ENCODE measurements around the gene CRYBG3. TPM values are rescaled to one million over a fixed set of nuclear protein-coding genes. Genes with fewer than 3 reads are reported as not detected.

The CRYBG3 gene
- total and polyA plus RNA-seq, 9 donors = 5.8 to 16.1 (median 13.0) TPM

DNA sequence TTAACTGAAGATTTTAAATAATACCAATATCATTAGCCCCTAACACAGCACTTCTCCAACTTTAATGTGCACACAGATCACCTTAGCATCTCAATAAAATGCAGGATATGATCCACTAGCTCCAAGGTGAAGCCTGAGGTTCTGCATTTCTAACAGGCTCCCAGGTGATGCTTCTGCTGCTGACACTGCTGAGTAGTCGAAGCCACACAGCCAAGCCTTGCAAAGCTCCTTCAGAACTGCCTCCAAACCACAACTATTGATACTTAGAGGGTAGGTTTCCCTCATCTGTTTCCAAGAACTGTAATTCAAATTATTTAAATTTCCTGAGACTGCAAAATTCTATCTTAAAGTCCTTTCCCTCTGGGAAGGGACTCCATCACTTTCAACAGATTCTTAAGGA lies 146.6 kb downstream of the CRYBG3 start:
- H3K27me3 ChIP-seq = no peaks in the 10 kb centered on the region
- H3K27ac ChIP-seq = no peak overlapping the region
- 48 to 78% (median 74%) methylated on average over 1 of the region's 1 CpG for WGBS, 3 donors
- TF ChIP-seq EP300 (IDR thresholded peaks at IDR 0.05) (no peak), POLR2A (IDR thresholded peaks at IDR 0.05) (no peak)
- TF ChIP-seq, protein P1, sequence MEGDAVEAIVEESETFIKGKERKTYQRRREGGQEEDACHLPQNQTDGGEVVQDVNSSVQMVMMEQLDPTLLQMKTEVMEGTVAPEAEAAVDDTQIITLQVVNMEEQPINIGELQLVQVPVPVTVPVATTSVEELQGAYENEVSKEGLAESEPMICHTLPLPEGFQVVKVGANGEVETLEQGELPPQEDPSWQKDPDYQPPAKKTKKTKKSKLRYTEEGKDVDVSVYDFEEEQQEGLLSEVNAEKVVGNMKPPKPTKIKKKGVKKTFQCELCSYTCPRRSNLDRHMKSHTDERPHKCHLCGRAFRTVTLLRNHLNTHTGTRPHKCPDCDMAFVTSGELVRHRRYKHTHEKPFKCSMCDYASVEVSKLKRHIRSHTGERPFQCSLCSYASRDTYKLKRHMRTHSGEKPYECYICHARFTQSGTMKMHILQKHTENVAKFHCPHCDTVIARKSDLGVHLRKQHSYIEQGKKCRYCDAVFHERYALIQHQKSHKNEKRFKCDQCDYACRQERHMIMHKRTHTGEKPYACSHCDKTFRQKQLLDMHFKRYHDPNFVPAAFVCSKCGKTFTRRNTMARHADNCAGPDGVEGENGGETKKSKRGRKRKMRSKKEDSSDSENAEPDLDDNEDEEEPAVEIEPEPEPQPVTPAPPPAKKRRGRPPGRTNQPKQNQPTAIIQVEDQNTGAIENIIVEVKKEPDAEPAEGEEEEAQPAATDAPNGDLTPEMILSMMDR (IDR thresholded peaks at IDR 0.05) = no peak
- intact Hi-C loops (cut with DNase I) = no loop called here
- no peaks in the 10 kb centered on the region for H3K4me1 ChIP-seq (ENCODE audit: insufficient read depth)
- H3K4me3 ChIP-seq = no peak overlapping the region
- no peak for DNase-seq
- no peaks in the 10 kb centered on the region for H3K36me3 ChIP-seq
- no peaks in the 10 kb centered on the region for H3K9me3 ChIP-seq

DNA sequence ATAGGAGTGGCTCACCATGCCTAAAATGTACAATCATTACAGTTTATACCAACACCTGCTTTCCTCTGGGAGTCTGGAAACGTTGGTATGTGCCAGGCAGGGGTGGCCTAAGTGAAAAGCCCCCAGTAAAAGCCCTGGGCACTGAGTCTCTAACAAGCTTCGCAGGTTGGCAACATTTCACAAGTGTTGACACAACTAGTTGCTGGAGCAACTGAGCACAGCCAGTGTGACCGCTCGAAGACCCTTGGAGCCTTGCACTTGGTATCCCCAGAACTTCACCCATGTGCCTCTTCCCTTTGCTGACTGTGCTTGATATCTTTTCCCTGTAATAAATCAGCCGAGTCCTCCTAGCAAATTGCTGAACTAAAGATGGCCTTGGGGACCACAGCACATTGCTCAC lies 147.7 kb downstream of the CRYBG3 start:
- no peak for DNase-seq
- no peaks in the 10 kb centered on the region for H3K27me3 ChIP-seq
- no peaks in the 10 kb centered on the region for H3K9me3 ChIP-seq
- no peaks in the 10 kb centered on the region for H3K4me1 ChIP-seq (ENCODE audit: insufficient read depth)
- H3K4me3 ChIP-seq = no peak overlapping the region
- no peak overlapping the region for H3K27ac ChIP-seq
- intact Hi-C loops (cut with DNase I) = no loop called here
- TF ChIP-seq, protein P1 (IDR thresholded peaks at IDR 0.05) = no peak
- TF ChIP-seq EP300 (IDR thresholded peaks at IDR 0.05) (no peak), POLR2A (IDR thresholded peaks at IDR 0.05) (no peak)
- WGBS, 3 donors = 60 to 76% (median 74%) methylated on average over 5 of the region's 5 CpGs
- no peaks in the 10 kb centered on the region for H3K36me3 ChIP-seq

DNA sequence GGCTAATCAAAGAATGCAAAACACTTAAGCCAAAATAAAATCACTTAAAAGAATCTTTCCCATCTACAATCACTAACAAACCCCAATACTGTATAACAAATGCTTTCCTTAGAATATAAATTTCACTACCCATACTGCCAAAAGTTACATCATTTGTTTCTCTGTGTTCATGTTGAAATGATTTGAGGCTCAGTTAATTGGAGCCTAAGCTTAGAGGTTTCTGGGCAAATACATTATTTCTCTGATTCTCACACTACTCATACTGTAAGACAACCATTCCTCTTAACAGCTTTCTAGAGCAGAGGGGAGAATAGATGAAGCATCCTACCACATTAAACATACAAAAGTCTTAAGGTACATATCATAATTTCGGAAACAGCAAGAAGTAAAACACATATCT lies 148.3 kb downstream of the CRYBG3 start:
- Histone ChIP-seq H3K36me3 (no peaks in the 10 kb centered on the region), H3K4me3 (no peak overlapping the region), H3K27ac (peak overlapping the region in 1 of 2 donors; percentile 32), H3K4me1 (ENCODE audit: insufficient read depth) (no peaks in the 10 kb centered on the region), H3K9me3 (no peaks in the 10 kb centered on the region), H3K27me3 (no peaks in the 10 kb centered on the region)
- no peak for TF ChIP-seq EP300 (IDR thresholded peaks at IDR 0.05)
- no peak for TF ChIP-seq POLR2A (IDR thresholded peaks at IDR 0.05)
- TF ChIP-seq, protein P1 (IDR thresholded peaks at IDR 0.05) = no peak
- 69 to 85% (median 76%) methylated on average over 1 of the region's 1 CpG for WGBS, 3 donors
- no peak for DNase-seq
- intact Hi-C loops (cut with DNase I) = no loop called here

DNA sequence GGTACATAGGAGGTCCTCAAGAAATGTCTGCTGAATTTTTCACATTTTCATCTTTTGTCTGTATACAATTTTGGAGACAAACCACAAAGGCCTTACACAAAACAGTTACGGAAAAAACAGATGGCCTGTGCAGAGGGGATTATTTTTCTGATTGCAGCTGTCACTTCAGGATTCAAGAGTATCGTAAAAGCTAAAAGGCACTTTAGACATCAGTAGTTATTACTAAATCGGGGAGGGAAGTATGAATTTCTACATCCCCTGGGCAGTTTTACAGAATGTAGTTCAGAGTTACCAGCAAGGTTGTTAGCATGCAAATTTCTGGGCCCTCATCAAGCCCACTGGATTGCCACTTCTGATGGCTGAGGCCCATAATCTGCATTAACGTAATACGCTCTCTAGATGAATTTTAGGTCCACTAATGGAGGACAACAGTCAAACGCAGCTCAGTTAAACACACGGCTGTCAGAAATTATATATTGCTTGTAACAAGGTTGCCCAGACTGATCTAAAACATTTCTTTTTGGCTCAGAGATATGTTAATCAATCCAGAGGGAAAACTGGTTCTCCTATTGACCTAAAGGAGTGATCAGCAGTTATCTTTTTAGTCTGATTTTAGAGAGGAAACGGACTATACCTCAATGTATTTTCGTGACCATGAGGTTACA lies 149.3 kb downstream of the CRYBG3 start:
- Histone ChIP-seq H3K4me3 (peak overlapping the region; percentile 93), H3K9me3 (no peaks in the 10 kb centered on the region), H3K36me3 (no peaks in the 10 kb centered on the region), H3K27me3 (no peaks in the 10 kb centered on the region), H3K4me1 (ENCODE audit: insufficient read depth) (no peaks in the 10 kb centered on the region), H3K27ac (peak overlapping the region; percentile 76 to 90)
- intact Hi-C loops (cut with DNase I) = no loop called here
- TF ChIP-seq POLR2A (IDR thresholded peaks at IDR 0.05) = no peak
- DNase-seq = no peak
- whole genome bisulfite sequencing, 3 donors = 55 to 57% (median 56%) methylated on average over 9 of the region's 9 CpGs

Data from ovary (tissue), 9 donors.